Gastrocnemius medialis (tissue), 4 donors: Measurements from ENCODE around the gene DIP2A.

ENCODE experiments used
- POLR2A ChIP-seq, 2 donors: fragments of 450-650 bp; IDR thresholded peaks; one replicate each; pipeline ENCODE4 v1.6.1; 2017; ENCODE audit warnings: antibody characterized with exemption in 2 of 2, mild to moderate bottlenecking in 2 of 2, moderate library complexity in 2 of 2
- TF ChIP-seq, protein P1 (sequence below), 5 experiments: fragments of 450-650 bp in 3 of 5; fragments of 200-600 bp in 2 of 5; sonication (generic) in 2 of 5; IDR thresholded peaks in 4 of 5; conservative IDR thresholded peaks in 1 of 5; 1 replicate in 4 of 5; 2 replicates in 1 of 5; pipeline ENCODE4 v1.5.1; 2016 to 2019; ENCODE audit warnings: antibody characterized with exemption in 5 of 5, mild to moderate bottlenecking in 3 of 5, moderate library complexity in 3 of 5

- TF ChIP-seq, protein P1, sequence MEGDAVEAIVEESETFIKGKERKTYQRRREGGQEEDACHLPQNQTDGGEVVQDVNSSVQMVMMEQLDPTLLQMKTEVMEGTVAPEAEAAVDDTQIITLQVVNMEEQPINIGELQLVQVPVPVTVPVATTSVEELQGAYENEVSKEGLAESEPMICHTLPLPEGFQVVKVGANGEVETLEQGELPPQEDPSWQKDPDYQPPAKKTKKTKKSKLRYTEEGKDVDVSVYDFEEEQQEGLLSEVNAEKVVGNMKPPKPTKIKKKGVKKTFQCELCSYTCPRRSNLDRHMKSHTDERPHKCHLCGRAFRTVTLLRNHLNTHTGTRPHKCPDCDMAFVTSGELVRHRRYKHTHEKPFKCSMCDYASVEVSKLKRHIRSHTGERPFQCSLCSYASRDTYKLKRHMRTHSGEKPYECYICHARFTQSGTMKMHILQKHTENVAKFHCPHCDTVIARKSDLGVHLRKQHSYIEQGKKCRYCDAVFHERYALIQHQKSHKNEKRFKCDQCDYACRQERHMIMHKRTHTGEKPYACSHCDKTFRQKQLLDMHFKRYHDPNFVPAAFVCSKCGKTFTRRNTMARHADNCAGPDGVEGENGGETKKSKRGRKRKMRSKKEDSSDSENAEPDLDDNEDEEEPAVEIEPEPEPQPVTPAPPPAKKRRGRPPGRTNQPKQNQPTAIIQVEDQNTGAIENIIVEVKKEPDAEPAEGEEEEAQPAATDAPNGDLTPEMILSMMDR (IDR thresholded peaks at IDR 0.05 in 4 of 5, conservative IDR thresholded peaks at IDR 0.05 in 1 of 5), result no peak
- no peak for TF ChIP-seq POLR2A (IDR thresholded peaks at IDR 0.05)
Measured at GRCh38 chr21:46438241-46438640, 20.4 kb upstream of the DIP2A start.
